Activated T-cell treated with anti-CD3 and anti-CD28 coated beads for 24 hours (primary cell): ENCODE measurements around the gene FUT4.
"Not testable (repeated sequence)": the region's sequence is repeated elsewhere in the genome, so short reads cannot be mapped to it uniquely, and the experiment has no call there.

ENCODE experiments used
- DNase-seq: peaks from one replicate; pipeline ENCODE4 v3.0.0-alpha.2; 2020; ENCODE audit warnings: low read depth

FUT4 gene

GRCh38 chr11:94567181-94567670 lies 23.5 kb downstream of the FUT4 start, which contains the start of gene PIWIL4:
Gene PIWIL4 (plus strand): TSS chr11:94567368. CDS start chr11:94567519, 151 bp downstream.
- no peak for DNase-seq

GRCh38 chr11:94568200-94568599 lies 24.5 kb downstream of the FUT4 start:
- no peak for DNase-seq

- no peak for DNase-seq
Observed at GRCh38 chr11:94568717-94569116, 25.0 kb downstream of the FUT4 start.

- DNase-seq: not testable (repeated sequence)
Observed at GRCh38 chr11:94572975-94573374, 29.3 kb downstream of the FUT4 start.

- DNase-seq: no peak
Observed at GRCh38 chr11:94574193-94574961, 30.7 kb downstream of the FUT4 start.

- no peak for DNase-seq
Observed at GRCh38 chr11:94576306-94576705, 32.6 kb downstream of the FUT4 start.

GRCh38 chr11:94577841-94578240 lies 34.1 kb downstream of the FUT4 start:
- DNase-seq: no peak

- no peak for DNase-seq
Observed at GRCh38 chr11:94581926-94582325, 38.2 kb downstream of the FUT4 start.

- DNase-seq: no peak
Observed at GRCh38 chr11:94583213-94583865, 39.6 kb downstream of the FUT4 start.

- no peak for DNase-seq
Observed at GRCh38 chr11:94583866-94584500, 40.3 kb downstream of the FUT4 start.

- DNase-seq: no peak
Observed at GRCh38 chr11:94584978-94585377, 41.3 kb downstream of the FUT4 start.

GRCh38 chr11:94585399-94585798 lies 41.7 kb downstream of the FUT4 start:
- DNase-seq: no peak

- no peak for DNase-seq
Observed at GRCh38 chr11:94586546-94586945, 42.8 kb downstream of the FUT4 start.

GRCh38 chr11:94586978-94587377 lies 43.3 kb downstream of the FUT4 start:
- DNase-seq: no peak

GRCh38 chr11:94588366-94588942 lies 44.7 kb downstream of the FUT4 start:
- DNase-seq: no peak

GRCh38 chr11:94590352-94591041 lies 46.8 kb downstream of the FUT4 start:
- no peak for DNase-seq

- DNase-seq: no peak
Observed at GRCh38 chr11:94593030-94593429, 49.3 kb downstream of the FUT4 start.

GRCh38 chr11:94595076-94595475 lies 51.4 kb downstream of the FUT4 start:
- no peak for DNase-seq

- no peak for DNase-seq
Observed at GRCh38 chr11:94597896-94598295, 54.2 kb downstream of the FUT4 start.
